Vagina (tissue), 2 donors: ENCODE data around the gene SFT2D3.

ENCODE experiments used
- POLR2A ChIP-seq, 2 donors: fragments of 450-650 bp; IDR thresholded peaks; one replicate each; pipeline ENCODE4 v1.6.1; 2017; ENCODE audit warnings: antibody characterized with exemption in 2 of 2, mild to moderate bottlenecking in 2 of 2, moderate library complexity in 2 of 2
- POLR2AphosphoS5 ChIP-seq, 2 donors: sonication (generic); formaldehyde crosslinking; IDR thresholded peaks; one replicate each; pipeline ENCODE4 v1.9.0; 2017; ENCODE audit warnings: antibody characterized with exemption in 2 of 2, mild to moderate bottlenecking in 2 of 2, low read depth in 1 of 2; ENCODE audit not compliant: insufficient read depth in 1 of 2

DNA sequence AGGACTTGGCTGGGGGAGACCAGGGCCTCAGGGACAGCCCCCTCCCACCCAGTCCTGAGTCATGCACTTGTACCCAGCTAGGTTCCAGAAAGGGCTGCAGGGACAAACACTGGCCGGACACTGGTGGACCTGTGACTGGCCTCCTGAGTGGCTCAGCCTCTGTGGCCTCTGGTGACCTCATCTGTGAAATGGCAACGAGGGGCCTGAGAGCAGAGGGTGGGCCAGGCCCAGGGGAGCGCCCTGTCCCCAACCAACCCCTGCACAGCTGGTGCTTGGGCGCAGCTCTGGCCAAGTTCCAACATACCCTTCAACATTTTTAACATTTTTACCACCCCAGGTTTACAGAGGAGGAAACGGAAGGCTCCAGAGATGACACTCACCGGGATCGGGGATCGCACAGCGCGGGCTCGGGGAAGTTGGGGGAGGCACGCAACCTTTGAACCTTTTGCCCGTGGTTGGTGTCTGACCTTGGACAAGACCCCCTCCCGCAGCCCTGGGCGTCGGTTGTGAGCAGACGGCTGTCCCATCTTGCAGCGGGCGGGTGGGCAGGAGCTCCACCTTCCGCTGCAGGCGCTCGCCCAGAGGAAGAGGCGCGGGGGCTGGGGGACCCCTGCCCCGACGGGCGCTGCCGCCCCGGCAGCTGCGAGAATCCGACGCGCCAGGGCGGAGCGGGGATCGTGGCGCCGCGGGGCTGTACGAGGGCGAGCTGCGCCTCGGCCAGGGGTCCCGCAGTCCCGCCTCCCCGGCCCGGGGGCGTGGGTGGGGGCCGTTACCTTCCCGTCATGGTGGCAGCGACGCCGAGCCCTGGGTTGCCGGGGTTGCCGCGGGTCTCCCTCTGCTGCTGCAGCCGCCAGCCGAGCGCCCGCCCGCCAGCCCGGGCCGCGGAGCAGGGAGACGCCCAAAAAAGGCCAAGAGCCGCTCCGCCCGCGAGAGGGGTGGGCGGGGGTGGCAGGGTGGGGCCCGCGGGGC is 26.8 kb upstream of the SFT2D3 start:
- no peak for TF ChIP-seq POLR2AphosphoS5 (IDR thresholded peaks at IDR 0.05; ENCODE audit: insufficient read depth in 1 of 2, low read depth in 1 of 2)
- TF ChIP-seq POLR2A (IDR thresholded peaks at IDR 0.05): no peak
